Vagina (tissue), 2 donors: ENCODE results near the gene MX2. TPM values are rescaled to one million over a fixed set of nuclear protein-coding genes. Genes with fewer than 3 reads are reported as not detected.
A peak's percentile ranks its signal among the peaks of the same experiment; 100 is the strongest.

Experiments
- DNase-seq, 2 donors: peaks; one replicate each; pipeline ENCODE4 v3.0.0-alpha.2; 2017; ENCODE audit errors: extremely low spot score in 2 of 2
- H3K27ac ChIP-seq: fragments of 200-600 bp; sonication (generic); one replicate; pipeline ENCODE4 v1.5.1; 2019
- H3K27me3 ChIP-seq: fragments of 200-600 bp; sonication (generic); one replicate; pipeline ENCODE4 v1.5.1; 2019
- H3K36me3 ChIP-seq, 2 donors: fragments of 200-600 bp; sonication (generic); one replicate each; pipeline ENCODE4 v1.5.1; 2017 to 2019
- H3K4me1 ChIP-seq: fragments of 200-600 bp; sonication (generic); one replicate; pipeline ENCODE4 v1.5.1; 2019
- H3K4me3 ChIP-seq, 2 donors: fragments of 200-600 bp; sonication (generic); 1 replicate in 1 of 2; 2 replicates in 1 of 2; pipeline ENCODE4 v1.5.1; 2016 to 2019
- H3K9me3 ChIP-seq: fragments of 200-600 bp; sonication (generic); one replicate; pipeline ENCODE4 v1.5.1; 2019
- POLR2A ChIP-seq, 2 donors: fragments of 450-650 bp; IDR thresholded peaks; one replicate each; pipeline ENCODE4 v1.6.1; 2017; ENCODE audit warnings: antibody characterized with exemption in 2 of 2, mild to moderate bottlenecking in 2 of 2, moderate library complexity in 2 of 2
- POLR2AphosphoS5 ChIP-seq, 2 donors: sonication (generic); formaldehyde crosslinking; IDR thresholded peaks; one replicate each; pipeline ENCODE4 v1.9.0; 2017; ENCODE audit warnings: antibody characterized with exemption in 2 of 2, mild to moderate bottlenecking in 2 of 2, low read depth in 1 of 2; ENCODE audit not compliant: insufficient read depth in 1 of 2
- intact Hi-C: fragments of 100-400 bp; cut with DNase I; formaldehyde crosslinking; loops from one replicate; pipeline ENCODE4 v1.15.1; 2023
- total RNA-seq: library from RNA; depleted of rRNA; stranded (reverse); fragments of >200 nt; gene quantifications from one replicate; pipeline ENCODE4 v1.2.3, GENCODE V29; 2016
- TF ChIP-seq, protein P1 (sequence below), 3 experiments: fragments of 450-650 bp in 2 of 3; fragments of 200-600 bp in 1 of 3; sonication (generic) in 1 of 3; IDR thresholded peaks; one replicate each; pipeline ENCODE4 v1.5.1; 2017 to 2019; ENCODE audit warnings: antibody characterized with exemption in 3 of 3, mild to moderate bottlenecking in 2 of 3, moderate library complexity in 2 of 3

MX2 gene
- total RNA-seq, 1 donor from 2014 or later: 13.5 TPM

DNA sequence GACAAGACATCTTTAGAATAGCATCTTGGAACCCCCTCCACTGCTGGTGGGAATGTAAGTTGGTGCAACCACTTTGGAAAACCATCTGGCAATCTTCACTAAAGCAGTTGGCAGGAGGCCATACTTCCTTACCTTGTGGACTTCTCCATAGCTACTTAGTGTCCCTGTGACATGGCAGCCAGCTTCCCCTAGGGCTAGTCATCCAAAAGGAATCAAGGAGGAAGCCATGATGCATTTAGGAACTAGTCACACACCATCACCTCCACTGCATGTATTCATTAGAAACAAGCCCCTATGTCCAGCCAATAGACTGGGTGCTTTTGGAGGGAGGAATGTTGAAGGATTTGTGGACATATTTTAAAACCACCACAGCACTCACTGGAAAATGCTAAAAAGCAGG is 19.9 kb downstream of the MX2 start:
- intact Hi-C loops: no loop called here
- Histone ChIP-seq H3K27me3 (no peaks in the 10 kb centered on the region), H3K4me3 (no peak overlapping the region), H3K4me1 (peaks cover 4% of the 10 kb centered on the region), H3K36me3 (peaks cover 0 to 35% of the 10 kb centered on the region in 2 donors), H3K27ac (no peak overlapping the region), H3K9me3 (no peaks in the 10 kb centered on the region)
- no peak for DNase-seq
- no peak for TF ChIP-seq POLR2AphosphoS5 (IDR thresholded peaks at IDR 0.05; ENCODE audit: insufficient read depth in 1 of 2, low read depth in 1 of 2)
- no peak for TF ChIP-seq POLR2A (IDR thresholded peaks at IDR 0.05)
- TF ChIP-seq, protein P1, sequence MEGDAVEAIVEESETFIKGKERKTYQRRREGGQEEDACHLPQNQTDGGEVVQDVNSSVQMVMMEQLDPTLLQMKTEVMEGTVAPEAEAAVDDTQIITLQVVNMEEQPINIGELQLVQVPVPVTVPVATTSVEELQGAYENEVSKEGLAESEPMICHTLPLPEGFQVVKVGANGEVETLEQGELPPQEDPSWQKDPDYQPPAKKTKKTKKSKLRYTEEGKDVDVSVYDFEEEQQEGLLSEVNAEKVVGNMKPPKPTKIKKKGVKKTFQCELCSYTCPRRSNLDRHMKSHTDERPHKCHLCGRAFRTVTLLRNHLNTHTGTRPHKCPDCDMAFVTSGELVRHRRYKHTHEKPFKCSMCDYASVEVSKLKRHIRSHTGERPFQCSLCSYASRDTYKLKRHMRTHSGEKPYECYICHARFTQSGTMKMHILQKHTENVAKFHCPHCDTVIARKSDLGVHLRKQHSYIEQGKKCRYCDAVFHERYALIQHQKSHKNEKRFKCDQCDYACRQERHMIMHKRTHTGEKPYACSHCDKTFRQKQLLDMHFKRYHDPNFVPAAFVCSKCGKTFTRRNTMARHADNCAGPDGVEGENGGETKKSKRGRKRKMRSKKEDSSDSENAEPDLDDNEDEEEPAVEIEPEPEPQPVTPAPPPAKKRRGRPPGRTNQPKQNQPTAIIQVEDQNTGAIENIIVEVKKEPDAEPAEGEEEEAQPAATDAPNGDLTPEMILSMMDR (IDR thresholded peaks at IDR 0.05): no peak

DNA sequence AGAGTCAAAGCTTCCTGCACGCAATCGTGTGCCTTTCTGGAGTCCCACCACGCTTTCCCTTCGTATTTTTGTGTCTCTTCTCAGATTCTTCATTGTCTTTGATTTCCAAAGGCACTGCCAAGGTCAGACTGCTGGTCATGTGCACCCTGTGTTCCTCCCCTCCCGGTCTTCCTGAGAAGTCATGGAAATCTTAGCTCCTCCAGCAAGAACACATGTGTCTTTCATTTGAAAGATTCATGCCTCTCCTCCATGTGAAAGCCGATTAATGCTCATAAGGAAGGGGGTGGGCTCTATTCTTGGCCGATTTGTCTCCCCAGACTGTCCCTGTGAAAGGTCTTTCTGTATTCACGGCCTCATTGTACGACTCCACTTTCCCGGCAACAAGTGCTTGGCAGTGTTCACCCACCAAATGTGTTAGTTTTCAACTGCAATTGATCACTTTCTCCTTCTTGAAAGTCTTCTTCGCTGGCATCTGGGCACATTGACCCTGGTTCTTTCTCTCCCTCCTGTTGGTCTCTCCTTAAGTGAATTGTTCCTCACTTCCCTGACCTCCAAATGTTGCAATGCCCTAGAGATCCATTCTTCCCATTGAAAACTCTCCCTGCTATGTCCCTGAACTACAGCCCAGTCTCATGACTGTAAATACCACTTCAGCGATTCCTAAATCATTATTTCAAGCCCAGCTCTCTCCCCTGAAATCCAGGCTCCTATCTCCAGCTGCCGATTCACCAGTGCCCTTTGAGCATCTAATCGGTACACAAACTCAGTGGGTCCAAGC is 25.4 kb downstream of the MX2 start:
- Histone ChIP-seq H3K36me3 (peaks cover 0 to 8% of the 10 kb centered on the region in 2 donors), H3K27ac (peak overlapping the region; percentile 62), H3K4me1 (peaks cover 13% of the 10 kb centered on the region), H3K9me3 (no peaks in the 10 kb centered on the region), H3K27me3 (no peaks in the 10 kb centered on the region), H3K4me3 (no peak overlapping the region)
- DNase-seq: no peak
- intact Hi-C loops: no loop called here
- no peak for TF ChIP-seq POLR2A (IDR thresholded peaks at IDR 0.05)
- TF ChIP-seq, protein P1 (IDR thresholded peaks at IDR 0.05): no peak
- no peak for TF ChIP-seq POLR2AphosphoS5 (IDR thresholded peaks at IDR 0.05; ENCODE audit: insufficient read depth in 1 of 2, low read depth in 1 of 2)

GRCh38 chr21:41387824-41388223 is 26.0 kb downstream of the MX2 start:
- peak overlapping the region; percentile 62 for H3K27ac ChIP-seq
- H3K27me3 ChIP-seq: no peaks in the 10 kb centered on the region
- H3K9me3 ChIP-seq: no peaks in the 10 kb centered on the region
- H3K36me3 ChIP-seq: peaks cover 0 to 2% of the 10 kb centered on the region in 2 donors
- H3K4me1 ChIP-seq: peaks cover 13% of the 10 kb centered on the region
- TF ChIP-seq, protein P1 (IDR thresholded peaks at IDR 0.05): no peak
- TF ChIP-seq POLR2A (IDR thresholded peaks at IDR 0.05): no peak
- no peak for TF ChIP-seq POLR2AphosphoS5 (IDR thresholded peaks at IDR 0.05; ENCODE audit: insufficient read depth in 1 of 2, low read depth in 1 of 2)
- DNase-seq: no peak
- intact Hi-C loops: no loop called here
- H3K4me3 ChIP-seq: no peak overlapping the region

DNA sequence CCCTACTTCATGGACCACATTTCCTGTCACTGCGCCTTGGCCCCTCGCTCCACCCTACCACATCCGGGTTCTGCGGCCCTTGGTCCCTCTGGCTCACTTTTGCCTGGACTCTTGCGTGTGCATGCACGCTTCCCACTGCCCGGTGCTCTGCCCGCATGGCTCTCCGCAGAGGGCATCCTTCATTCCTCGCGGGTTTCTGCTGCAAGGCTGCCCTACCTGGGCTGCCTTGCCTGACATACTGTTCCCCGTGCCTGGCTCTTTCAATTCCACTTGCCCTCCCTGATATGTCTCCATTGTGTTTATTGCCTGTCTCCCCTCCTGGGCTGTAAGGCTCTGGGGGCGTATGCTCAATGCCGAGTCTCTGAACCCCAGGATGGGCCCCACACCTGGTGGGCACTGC is 26.4 kb downstream of the MX2 start:
- no peaks in the 10 kb centered on the region for H3K27me3 ChIP-seq
- DNase-seq: no peak
- no peak overlapping the region for H3K4me3 ChIP-seq
- H3K9me3 ChIP-seq: no peaks in the 10 kb centered on the region
- intact Hi-C loops: no loop called here
- TF ChIP-seq POLR2AphosphoS5 (IDR thresholded peaks at IDR 0.05; ENCODE audit: insufficient read depth in 1 of 2, low read depth in 1 of 2): no peak
- TF ChIP-seq, protein P1 (IDR thresholded peaks at IDR 0.05): no peak
- TF ChIP-seq POLR2A (IDR thresholded peaks at IDR 0.05): no peak
- H3K27ac ChIP-seq: peak overlapping the region; percentile 62
- no peaks in the 10 kb centered on the region for H3K36me3 ChIP-seq
- peaks cover 13% of the 10 kb centered on the region for H3K4me1 ChIP-seq

GRCh38 chr21:41390043-41390639 is 28.3 kb downstream of the MX2 start:
- Histone ChIP-seq H3K4me3 (no peak overlapping the region), H3K36me3 (no peaks in the 10 kb centered on the region), H3K4me1 (peaks cover 13% of the 10 kb centered on the region), H3K27me3 (no peaks in the 10 kb centered on the region), H3K27ac (no peak overlapping the region), H3K9me3 (no peaks in the 10 kb centered on the region)
- intact Hi-C loops: no loop called here
- TF ChIP-seq, protein P1 (IDR thresholded peaks at IDR 0.05): no peak
- TF ChIP-seq POLR2A (IDR thresholded peaks at IDR 0.05) (no peak), POLR2AphosphoS5 (IDR thresholded peaks at IDR 0.05; ENCODE audit: insufficient read depth in 1 of 2, low read depth in 1 of 2) (no peak)
- no peak for DNase-seq
